Right lobe of liver (tissue), 6 donors: ENCODE measurements around the gene GOLIM4. TPM values are rescaled to one million over a fixed set of nuclear protein-coding genes. Genes with fewer than 3 reads are reported as not detected.

ENCODE experiments used
- ATAC-seq, 4 donors: fragments of 200-7000 bp; cut with Tn5 transposase; one replicate each; pipeline ENCODE4 v1.9.1; 2020; ENCODE audit warnings: mild to moderate bottlenecking in 4 of 4, moderate library complexity in 4 of 4
- DNase-seq, 3 donors: peaks; one replicate each; pipeline ENCODE4 v3.0.0-alpha.2; 2020
- H3K27ac ChIP-seq, 3 donors: fragments of 200-600 bp; one replicate each; pipeline ENCODE4 v1.8.0; 2022
- H3K27me3 ChIP-seq, 2 donors: fragments of 200-600 bp; one replicate each; pipeline ENCODE4 v1.8.0; 2022
- H3K36me3 ChIP-seq, 4 donors: fragments of 200-600 bp; sonication (generic) in 1 of 4; one replicate each; pipeline versions ENCODE4 v1.5.1 to v1.8.0; 2017 to 2022; ENCODE audit warnings: control low read depth in 1 of 4
- H3K4me1 ChIP-seq, 4 donors: fragments of 200-600 bp; sonication (generic) in 1 of 4; one replicate each; pipeline versions ENCODE4 v1.5.1 to v1.8.0; 2017 to 2022; ENCODE audit warnings: control low read depth in 1 of 4
- H3K4me3 ChIP-seq, 3 donors: fragments of 200-600 bp; one replicate each; pipeline ENCODE4 v1.8.0; 2022
- H3K9me3 ChIP-seq, 4 donors: fragments of 200-600 bp; sonication (generic) in 1 of 4; one replicate each; pipeline versions ENCODE4 v1.5.1 to v1.8.0; 2017 to 2022; ENCODE audit warnings: control low read depth in 1 of 4
- CTCF ChIP-seq, 4 donors: fragments of 200-600 bp in 3 of 4; fragments of 450-650 bp in 1 of 4; IDR thresholded peaks; one replicate each; pipeline versions ENCODE4 v1.5.1 to v1.8.0; 2016 to 2022; ENCODE audit warnings: antibody characterized with exemption in 4 of 4, mild to moderate bottlenecking in 2 of 4
- POLR2A ChIP-seq: fragments of 450-650 bp; IDR thresholded peaks from one replicate; pipeline ENCODE4 v1.6.1; 2017; ENCODE audit warnings: antibody characterized with exemption, mild to moderate bottlenecking
- WGBS: methylation state at CpG from one replicate; pipeline ENCODE4 v1.1.6; 2018; ENCODE audit warnings: low coverage, low lambda C conversion rate; ENCODE audit not compliant: insufficient coverage; ENCODE audit errors: missing lambda C conversion rate; 5-methylcytosine and 5-hydroxymethylcytosine counted together
- intact Hi-C, 2 donors: fragments of 100-400 bp; cut with DNase I; formaldehyde crosslinking; loops; one replicate each; pipeline versions ENCODE4 v1.11.2 to v1.14.1; 2022
- total RNA-seq, 6 experiments: library from RNA; depleted of rRNA in 2 of 6; stranded (reverse); fragments of >200 nt in 2 of 6; fragmentation: NEBNext Ultra II Directional in 3 of 6; extraction: Animal tissue kit (Norgen Biotek cat#: 25700) in 3 of 6; gene quantifications; one replicate each; pipeline versions ENCODE4 v1.1.0 to v1.2.4, GENCODE V29; 2016 to 2023
- donor health status: DM: no; HTN: yes; CAD: no.
- donor health status: DM: no; HTN: no; CAD: no.
- donor health status: DM: no; HTN: no; CAD: no.
- donor health status: DM: no; HTN: yes; CAD: no.
- donor health status: DM: no; HTN: yes; CAD: no.

The GOLIM4 gene
- total RNA-seq, 6 experiments from 2014 or later: 33.3 to 44.9 (median 36.6) TPM

- Histone ChIP-seq H3K27me3 (no peaks in the 10 kb centered on the region), H3K27ac (no peak overlapping the region), H3K9me3 (no peaks in the 10 kb centered on the region), H3K4me3 (no peak overlapping the region), H3K36me3 (no peaks in the 10 kb centered on the region), H3K4me1 (peaks cover 0 to 9% (median 0%) of the 10 kb centered on the region in 4 donors)
- intact Hi-C loops: no loop called here
- ATAC-seq (no peak), DNase-seq (no peak)
- WGBS: 78% methylated on average over 3 of the region's 4 CpGs
- TF ChIP-seq CTCF (IDR thresholded peaks at IDR 0.05): no peak
- no peak for TF ChIP-seq POLR2A
Measured at GRCh38 chr3:168116279-168116678, 20.6 kb upstream of the GOLIM4 start.

DNA sequence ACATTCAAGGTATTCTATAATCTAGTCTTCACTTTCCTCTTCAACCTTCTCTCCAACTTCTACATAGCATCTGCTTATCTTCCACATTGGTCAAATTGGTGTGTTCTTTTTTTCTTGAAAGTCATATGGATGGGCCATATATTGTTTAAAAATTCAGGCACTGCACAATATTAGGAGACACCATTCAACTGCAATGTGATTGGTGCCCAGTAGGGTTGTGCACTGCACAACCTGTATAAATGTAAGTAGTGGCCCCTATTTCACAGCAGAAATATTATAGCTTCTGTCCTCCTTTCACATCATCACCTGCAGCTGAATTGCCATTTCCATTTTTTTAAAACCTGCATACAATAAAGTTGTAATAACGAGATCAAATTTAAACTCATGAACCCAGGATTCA lies 18.1 kb upstream of the GOLIM4 start:
- Histone ChIP-seq H3K27ac (no peak overlapping the region), H3K4me3 (no peak overlapping the region), H3K36me3 (no peaks in the 10 kb centered on the region), H3K4me1 (peaks cover 0 to 4% (median 0%) of the 10 kb centered on the region in 4 donors), H3K9me3 (no peaks in the 10 kb centered on the region), H3K27me3 (no peaks in the 10 kb centered on the region)
- 56% methylated on average over 1 of the region's 1 CpG for WGBS
- ATAC-seq (no peak), DNase-seq (no peak)
- intact Hi-C loops: no loop called here
- TF ChIP-seq POLR2A (no peak), CTCF (IDR thresholded peaks at IDR 0.05) (no peak)

DNA sequence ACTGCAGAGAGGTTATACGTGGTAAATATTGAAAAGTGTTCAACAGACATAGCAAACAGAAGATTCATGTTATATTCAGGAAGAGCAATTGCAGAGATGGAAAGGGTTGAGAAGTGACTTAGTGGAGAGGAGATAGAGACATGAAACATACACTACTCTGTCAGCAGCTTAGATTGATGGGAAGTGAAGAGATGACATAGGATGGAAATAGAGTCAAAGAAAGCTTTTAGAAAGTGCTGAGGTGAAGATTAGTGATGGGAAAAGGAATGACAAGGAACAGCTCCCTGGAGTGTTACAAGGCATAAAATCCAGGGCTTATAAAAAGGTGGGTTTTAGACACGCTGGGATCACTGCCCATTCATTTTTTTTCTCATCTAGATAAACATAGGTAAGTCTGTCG lies 17.2 kb upstream of the GOLIM4 start:
- Histone ChIP-seq H3K27me3 (no peaks in the 10 kb centered on the region), H3K4me1 (peaks cover 0 to 2% (median 0%) of the 10 kb centered on the region in 4 donors), H3K36me3 (no peaks in the 10 kb centered on the region), H3K27ac (no peak overlapping the region), H3K4me3 (no peak overlapping the region), H3K9me3 (no peaks in the 10 kb centered on the region)
- no peak for DNase-seq
- no peak for ATAC-seq
- intact Hi-C loops: no loop called here
- TF ChIP-seq CTCF (IDR thresholded peaks at IDR 0.05): no peak
- TF ChIP-seq POLR2A: no peak
- whole genome bisulfite sequencing: 78% methylated on average over 3 of the region's 3 CpGs

DNA sequence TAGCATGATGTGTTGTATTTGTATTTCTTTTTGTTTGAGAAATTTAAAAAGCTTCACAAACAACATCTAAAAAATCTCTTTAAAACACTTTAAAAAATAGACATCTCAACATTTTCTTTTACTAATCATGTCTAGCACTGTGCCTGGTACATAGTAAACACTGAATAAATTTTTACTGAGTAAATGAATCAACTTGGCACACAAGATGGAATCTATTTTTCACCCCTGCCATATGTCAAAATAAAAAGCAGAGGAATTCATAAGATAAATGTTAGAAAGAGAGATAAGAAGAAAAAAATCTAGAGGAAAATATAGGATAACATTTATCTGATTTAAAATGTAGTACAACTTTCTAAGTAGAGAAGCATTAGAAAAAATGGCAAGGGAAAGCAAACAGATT lies 8.6 kb upstream of the GOLIM4 start:
- H3K36me3 ChIP-seq: no peaks in the 10 kb centered on the region
- H3K27ac ChIP-seq: no peak overlapping the region
- intact Hi-C loops: no loop called here
- no peaks in the 10 kb centered on the region for H3K9me3 ChIP-seq
- H3K4me1 ChIP-seq: no peaks in the 10 kb centered on the region
- no peak for DNase-seq
- no peak overlapping the region for H3K4me3 ChIP-seq
- no peaks in the 10 kb centered on the region for H3K27me3 ChIP-seq
- TF ChIP-seq CTCF (IDR thresholded peaks at IDR 0.05) (no peak), POLR2A (no peak)
- no peak for ATAC-seq

DNA sequence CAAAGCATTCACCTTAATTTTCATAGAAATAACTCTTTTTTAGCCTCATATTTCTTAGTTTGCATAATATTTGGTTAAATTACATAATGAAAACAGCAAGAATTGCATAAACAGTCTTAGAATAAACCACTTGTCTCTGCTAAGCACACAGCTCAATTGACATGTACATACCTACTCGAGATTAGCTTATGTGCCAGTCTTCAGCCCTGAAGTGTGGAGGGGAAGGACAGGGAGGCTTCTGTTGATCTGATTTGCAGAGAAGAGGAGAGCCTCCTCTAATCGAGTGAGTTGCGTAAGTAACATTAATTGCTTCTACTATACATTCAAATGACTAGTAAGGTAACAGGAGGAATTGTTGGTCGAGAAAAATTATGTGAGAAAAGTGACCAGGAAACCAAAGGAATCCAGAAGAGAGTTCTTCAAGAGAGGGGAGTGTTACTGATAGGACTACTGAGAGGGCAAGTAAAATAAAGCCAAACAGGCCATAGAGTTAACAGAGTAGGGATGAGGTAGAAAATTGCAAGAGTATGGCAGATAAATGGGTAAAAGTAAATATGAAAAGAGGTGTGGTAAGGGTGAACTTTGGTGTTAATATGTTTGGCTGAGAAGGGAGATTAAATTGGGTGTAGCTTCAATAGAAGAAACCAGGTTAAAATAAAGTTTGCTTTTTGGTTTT lies 7.1 kb upstream of the GOLIM4 start:
- TF ChIP-seq POLR2A (no peak), CTCF (IDR thresholded peaks at IDR 0.05) (no peak)
- Histone ChIP-seq H3K27me3 (no peaks in the 10 kb centered on the region), H3K9me3 (no peaks in the 10 kb centered on the region), H3K4me3 (no peak overlapping the region), H3K4me1 (no peaks in the 10 kb centered on the region), H3K27ac (no peak overlapping the region), H3K36me3 (no peaks in the 10 kb centered on the region)
- ATAC-seq (no peak), DNase-seq (no peak)
- intact Hi-C loops: no loop called here
- WGBS: 80% methylated on average over 4 of the region's 4 CpGs
